Muscle layer of duodenum (tissue), 2 donors: Measurements from ENCODE around the gene BCL2L13.
A peak's percentile ranks its signal among the peaks of the same experiment; 100 is the strongest.

Experiments used
- H3K27ac ChIP-seq: one replicate; pipeline ENCODE4 v1.7.0; 2013; ENCODE audit warnings: mild to moderate bottlenecking, low read length
- H3K27me3 ChIP-seq: one replicate; pipeline ENCODE4 v1.7.0; 2013; ENCODE audit warnings: low read depth, mild to moderate bottlenecking, control low read depth, low read length
- H3K36me3 ChIP-seq, 2 donors: one replicate each; pipeline ENCODE4 v1.7.0; 2013; ENCODE audit warnings: low read length in 2 of 2, control low read depth in 1 of 2, mild to moderate bottlenecking in 1 of 2; ENCODE audit not compliant: insufficient read depth in 2 of 2, control insufficient read depth in 1 of 2
- H3K4me1 ChIP-seq, 2 donors: one replicate each; pipeline ENCODE4 v1.7.0; 2013; ENCODE audit warnings: low read length in 2 of 2, mild to moderate bottlenecking in 2 of 2, control low read depth in 1 of 2, moderate library complexity in 1 of 2; ENCODE audit not compliant: insufficient read depth in 2 of 2, control insufficient read depth in 1 of 2
- H3K4me3 ChIP-seq, 2 donors: one replicate each; pipeline ENCODE4 v1.7.0; 2013; ENCODE audit warnings: low read length in 2 of 2, low read depth in 1 of 2, mild to moderate bottlenecking in 1 of 2
- H3K9me3 ChIP-seq, 2 donors: one replicate each; pipeline ENCODE4 v1.7.0; 2013; ENCODE audit warnings: low read length in 2 of 2, control low read depth in 1 of 2, mild to moderate bottlenecking in 1 of 2; ENCODE audit not compliant: control insufficient read depth in 1 of 2
- donor health status: healthy.

The BCL2L13 gene

GRCh38 chr22:17775781-17776465 is 137.4 kb downstream of the BCL2L13 start:
- Histone ChIP-seq H3K4me1 (peaks cover 0 to 20% of the 10 kb centered on the region in 2 donors), H3K27ac (no peak overlapping the region)

DNA sequence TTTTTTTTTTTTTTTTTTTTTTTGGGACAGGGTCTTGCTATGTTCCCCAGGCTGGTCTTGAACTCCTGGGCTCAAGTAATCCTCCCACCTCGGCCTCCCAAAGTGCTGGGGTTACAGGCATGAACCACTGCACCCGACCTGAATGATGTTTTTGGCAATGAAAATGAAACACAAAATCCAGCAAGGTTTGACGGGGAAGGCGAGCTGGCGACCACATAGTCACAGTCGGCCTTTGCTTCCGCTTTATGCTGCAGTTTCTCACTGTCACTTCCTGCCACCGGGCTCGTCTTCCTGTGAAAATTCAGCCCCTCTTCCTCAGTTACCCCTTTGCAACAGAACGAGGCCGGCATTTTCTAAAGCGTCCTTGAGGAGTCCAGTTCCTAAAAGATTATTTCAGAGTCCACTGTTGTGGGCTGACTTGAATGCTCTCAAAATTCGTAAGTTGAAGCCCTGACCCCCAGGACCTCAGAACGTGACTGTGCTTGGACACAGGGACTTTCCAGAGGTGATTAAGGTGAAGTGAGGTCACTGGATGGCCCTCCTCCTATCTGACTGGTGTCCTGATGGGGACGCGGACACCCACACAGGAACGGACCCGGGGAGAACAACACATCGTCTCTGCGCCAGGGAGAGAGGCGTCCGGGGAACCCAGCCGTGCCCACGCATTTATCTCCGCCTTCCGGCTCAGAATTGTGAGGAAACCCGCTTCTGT is 138.6 kb downstream of the BCL2L13 start:
- peak overlapping the region; percentile 9 to 52 for H3K4me3 ChIP-seq
- peaks cover under 1 to 28% of the 10 kb centered on the region in 2 donors for H3K4me1 ChIP-seq
- no peaks in the 10 kb centered on the region for H3K27me3 ChIP-seq
- H3K27ac ChIP-seq, result peak overlapping the region; percentile 81
- H3K9me3 ChIP-seq, result no peaks in the 10 kb centered on the region
- no peaks in the 10 kb centered on the region for H3K36me3 ChIP-seq

More at GRCh38 chr22:17775781-17776465, 137.4 kb downstream of the BCL2L13 start:
- Histone ChIP-seq H3K27me3 (no peaks in the 10 kb centered on the region), H3K36me3 (no peaks in the 10 kb centered on the region), H3K4me3 (no peak overlapping the region), H3K9me3 (no peaks in the 10 kb centered on the region)

DNA sequence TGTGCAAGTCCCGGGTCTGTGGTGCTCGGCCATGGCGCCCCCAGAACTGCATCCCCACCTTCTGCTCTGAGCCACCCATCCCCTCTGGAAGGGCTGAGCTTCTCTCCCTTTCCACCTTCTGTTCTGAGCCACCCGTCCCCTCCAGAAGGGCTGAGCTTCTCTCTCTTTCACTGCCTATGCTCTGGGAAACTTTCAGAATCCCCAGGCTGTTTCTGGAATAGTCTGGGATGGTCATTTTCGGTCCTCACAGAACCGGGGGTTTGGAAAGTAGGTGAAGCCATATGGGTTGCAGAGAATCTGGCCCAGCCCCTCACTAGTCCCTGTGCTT is 139.1 kb downstream of the BCL2L13 start:
- Histone ChIP-seq H3K4me1 (peaks cover 4 to 23% of the 10 kb centered on the region in 2 donors), H3K4me3 (peak overlapping the region; percentile 9 to 52), H3K36me3 (no peaks in the 10 kb centered on the region), H3K27me3 (no peaks in the 10 kb centered on the region), H3K27ac (peak overlapping the region; percentile 81), H3K9me3 (no peaks in the 10 kb centered on the region)

DNA sequence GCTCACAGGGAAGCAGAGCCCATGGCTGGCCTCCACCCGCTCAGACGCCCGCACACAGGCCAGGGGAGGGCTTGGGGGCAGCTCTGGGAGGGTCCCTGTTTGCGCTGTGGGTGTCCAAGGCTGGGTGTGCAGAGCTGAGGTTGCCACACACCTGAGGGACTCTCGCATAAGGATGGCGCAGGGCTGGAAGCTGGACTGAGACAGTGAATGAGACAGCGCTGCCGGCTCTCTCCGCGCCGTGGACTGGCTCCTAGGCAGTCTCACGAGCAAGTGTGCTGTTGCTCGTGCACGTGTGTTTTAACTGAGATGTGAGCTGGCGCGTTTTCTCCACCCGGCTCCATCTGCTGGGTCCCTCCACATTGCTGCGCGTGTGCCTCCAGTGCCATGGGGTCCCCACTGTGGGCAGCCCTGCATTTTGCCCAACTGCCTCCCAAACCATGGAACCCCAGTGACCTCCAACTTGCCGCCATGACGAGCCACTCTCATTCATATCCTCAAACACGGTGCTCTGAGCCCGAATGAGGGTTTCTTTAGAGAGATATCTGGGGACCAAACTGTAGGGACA is 139.9 kb downstream of the BCL2L13 start:
- Histone ChIP-seq H3K4me3 (no peak overlapping the region), H3K9me3 (no peaks in the 10 kb centered on the region), H3K36me3 (no peaks in the 10 kb centered on the region), H3K27ac (no peak overlapping the region), H3K27me3 (no peaks in the 10 kb centered on the region), H3K4me1 (peaks cover 4 to 15% of the 10 kb centered on the region in 2 donors)

GRCh38 chr22:17779286-17780115 is 140.9 kb downstream of the BCL2L13 start:
- no peak overlapping the region for H3K4me3 ChIP-seq
- H3K27me3 ChIP-seq, result no peaks in the 10 kb centered on the region
- H3K36me3 ChIP-seq, result no peaks in the 10 kb centered on the region
- H3K27ac ChIP-seq, result no peak overlapping the region
- no peaks in the 10 kb centered on the region for H3K9me3 ChIP-seq
- H3K4me1 ChIP-seq, result peaks cover 4 to 13% of the 10 kb centered on the region in 2 donors

DNA sequence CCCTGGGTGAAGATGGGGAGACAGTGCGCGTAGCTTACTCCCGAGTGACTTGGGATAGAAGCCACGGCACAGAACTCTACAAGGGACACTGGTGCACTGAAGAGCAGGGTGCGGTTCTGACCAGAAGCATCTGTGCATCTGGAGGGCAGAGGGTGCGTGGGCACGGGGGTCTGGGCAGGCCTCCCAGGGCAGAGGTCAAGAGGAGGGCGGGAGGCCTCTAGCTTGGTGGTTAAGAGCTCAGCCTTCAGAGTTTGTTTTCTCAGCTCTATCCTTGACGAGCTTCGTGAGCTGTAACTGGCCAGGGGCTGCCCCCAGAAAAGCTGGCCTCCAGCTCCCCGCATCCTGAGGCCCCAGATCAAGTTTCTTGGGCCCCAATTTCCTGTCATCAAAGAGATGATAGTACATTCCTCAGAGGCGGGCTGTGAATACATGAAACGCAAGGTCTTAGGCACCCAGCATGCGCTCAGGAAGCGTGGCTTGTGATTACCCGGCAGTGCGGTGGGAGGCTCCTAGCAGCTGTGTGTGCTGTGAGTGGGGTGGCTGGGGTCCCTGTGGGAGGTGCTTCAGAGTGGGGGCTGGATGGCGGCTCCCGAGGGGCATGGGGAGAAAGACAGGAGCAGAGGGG is 141.7 kb downstream of the BCL2L13 start:
- no peaks in the 10 kb centered on the region for H3K36me3 ChIP-seq
- H3K27ac ChIP-seq, result no peak overlapping the region
- H3K4me3 ChIP-seq, result no peak overlapping the region
- no peaks in the 10 kb centered on the region for H3K9me3 ChIP-seq
- no peaks in the 10 kb centered on the region for H3K27me3 ChIP-seq
- peaks cover 4 to 13% of the 10 kb centered on the region in 2 donors for H3K4me1 ChIP-seq
